HepG2 (cell line): Measurements from ENCODE around the gene AQP10. TPM values are rescaled to one million over a fixed set of nuclear protein-coding genes. Genes with fewer than 3 reads are reported as not detected.

ENCODE experiments used
- GTF2F1 ChIP-seq: fragments of 150-350 bp; IDR thresholded peaks from 2 replicates; pipeline ENCODE4 v1.6.1; 2014; ENCODE audit warnings: low read length
- HOXA5 ChIP-seq: sonication (generic); formaldehyde crosslinking; IDR thresholded peaks from 2 replicates; pipeline ENCODE4 v1.4.0; 2020; ENCODE audit warnings: missing genetic modification reagents
- MATR3 ChIP-seq: sonication (generic); formaldehyde crosslinking; IDR thresholded peaks from 2 replicates; pipeline ENCODE4 v1.4.0; 2020; ENCODE audit warnings: missing genetic modification reagents
- MZF1 ChIP-seq: sonication (generic); formaldehyde crosslinking; IDR thresholded peaks from 2 replicates; pipeline ENCODE4 v1.8.1; 2023; ENCODE audit warnings: mild to moderate bottlenecking, missing genetic modification reagents, borderline replicate concordance
- NFE2 ChIP-seq: sonication (generic); formaldehyde crosslinking; IDR thresholded peaks from 2 replicates; pipeline ENCODE4 v1.4.0; 2020; ENCODE audit warnings: missing genetic modification reagents
- REL ChIP-seq: sonication (generic); formaldehyde crosslinking; conservative IDR thresholded peaks from 2 replicates; pipeline ENCODE4 v1.8.0; 2022; ENCODE audit warnings: mild to moderate bottlenecking, missing genetic modification reagents, moderate library complexity
- ZNF263 ChIP-seq: sonication (generic); formaldehyde crosslinking; IDR thresholded peaks from 2 replicates; pipeline ENCODE4 v1.4.0; 2020; ENCODE audit warnings: missing genetic modification reagents
- ZNF264 ChIP-seq: sonication (generic); formaldehyde crosslinking; IDR thresholded peaks from 2 replicates; pipeline ENCODE4 v1.4.0; 2020; ENCODE audit warnings: missing genetic modification reagents
- ZNF556 ChIP-seq: sonication (generic); formaldehyde crosslinking; IDR thresholded peaks from 2 replicates; pipeline ENCODE4 v1.4.0; 2020; ENCODE audit warnings: mild to moderate bottlenecking, missing genetic modification reagents, borderline replicate concordance
- ZNF660 ChIP-seq: sonication (generic); formaldehyde crosslinking; IDR thresholded peaks from 2 replicates; pipeline ENCODE4 v1.5.1; 2020; ENCODE audit warnings: mild to moderate bottlenecking, low read depth, missing genetic modification reagents, borderline replicate concordance
- polyA plus RNA-seq, 8 experiments: library from polyadenylated mRNA; depleted of rRNA in 3 of 8; stranded (reverse) in 7 of 8; unstranded in 1 of 8; fragments of >200 nt; fragmentation: Illumina TruSeq in 4 of 8; extraction: Trizol in 4 of 8; gene quantifications; 2 replicates each; pipeline versions ENCODE4 v1.2.1 to v1.2.3, GENCODE V29; 2011 to 2016; ENCODE audit warnings: low read depth in 4 of 8, missing spikeins in 1 of 8, mixed read lengths in 1 of 8; ENCODE audit not compliant: insufficient read depth in 1 of 8
- total RNA-seq, 5 experiments: library from RNA; depleted of rRNA; stranded (reverse); fragments of >200 nt; fragmentation: Illumina TruSeq; extraction: Trizol; gene quantifications; 2 replicates each; pipeline ENCODE4 v1.2.3, GENCODE V29; 2016; ENCODE audit warnings: low read depth in 1 of 5
- TF ChIP-seq, protein P1 (sequence below): IDR thresholded peaks from 2 replicates; pipeline ENCODE4 v1.6.1; 2016; ENCODE audit warnings: mild to moderate bottlenecking
- TF ChIP-seq, protein P2 (sequence below): sonication (generic); formaldehyde crosslinking; IDR thresholded peaks from 2 replicates; pipeline ENCODE4 v1.5.0; 2020; ENCODE audit warnings: missing genetic modification reagents
- TF ChIP-seq, protein P3 (sequence below): sonication (generic); formaldehyde crosslinking; IDR thresholded peaks from 2 replicates; pipeline ENCODE4 v1.4.0; 2020; ENCODE audit warnings: missing genetic modification reagents
- TF ChIP-seq, protein P4 (sequence below): sonication (generic); formaldehyde crosslinking; conservative IDR thresholded peaks from 2 replicates; pipeline ENCODE4 v1.4.0; 2020; ENCODE audit warnings: missing genetic modification reagents
- TF ChIP-seq, protein P5 (sequence below): sonication (generic); formaldehyde crosslinking; IDR thresholded peaks from 2 replicates; pipeline ENCODE4 v1.4.0; 2020; ENCODE audit warnings: mild to moderate bottlenecking, missing genetic modification reagents, borderline replicate concordance
- TF ChIP-seq, protein P6 (sequence below): sonication (generic); formaldehyde crosslinking; IDR thresholded peaks from 2 replicates; pipeline ENCODE4 v1.5.1; 2020; ENCODE audit warnings: missing genetic modification reagents, mild to moderate bottlenecking, borderline replicate concordance

AQP10 gene
- total and polyA plus RNA-seq, 2 of the 13 experiments (the other 11 are each of a cell fraction or from before 2014, with no cell fraction given) = 0.30 TPM; not detected in 1

DNA sequence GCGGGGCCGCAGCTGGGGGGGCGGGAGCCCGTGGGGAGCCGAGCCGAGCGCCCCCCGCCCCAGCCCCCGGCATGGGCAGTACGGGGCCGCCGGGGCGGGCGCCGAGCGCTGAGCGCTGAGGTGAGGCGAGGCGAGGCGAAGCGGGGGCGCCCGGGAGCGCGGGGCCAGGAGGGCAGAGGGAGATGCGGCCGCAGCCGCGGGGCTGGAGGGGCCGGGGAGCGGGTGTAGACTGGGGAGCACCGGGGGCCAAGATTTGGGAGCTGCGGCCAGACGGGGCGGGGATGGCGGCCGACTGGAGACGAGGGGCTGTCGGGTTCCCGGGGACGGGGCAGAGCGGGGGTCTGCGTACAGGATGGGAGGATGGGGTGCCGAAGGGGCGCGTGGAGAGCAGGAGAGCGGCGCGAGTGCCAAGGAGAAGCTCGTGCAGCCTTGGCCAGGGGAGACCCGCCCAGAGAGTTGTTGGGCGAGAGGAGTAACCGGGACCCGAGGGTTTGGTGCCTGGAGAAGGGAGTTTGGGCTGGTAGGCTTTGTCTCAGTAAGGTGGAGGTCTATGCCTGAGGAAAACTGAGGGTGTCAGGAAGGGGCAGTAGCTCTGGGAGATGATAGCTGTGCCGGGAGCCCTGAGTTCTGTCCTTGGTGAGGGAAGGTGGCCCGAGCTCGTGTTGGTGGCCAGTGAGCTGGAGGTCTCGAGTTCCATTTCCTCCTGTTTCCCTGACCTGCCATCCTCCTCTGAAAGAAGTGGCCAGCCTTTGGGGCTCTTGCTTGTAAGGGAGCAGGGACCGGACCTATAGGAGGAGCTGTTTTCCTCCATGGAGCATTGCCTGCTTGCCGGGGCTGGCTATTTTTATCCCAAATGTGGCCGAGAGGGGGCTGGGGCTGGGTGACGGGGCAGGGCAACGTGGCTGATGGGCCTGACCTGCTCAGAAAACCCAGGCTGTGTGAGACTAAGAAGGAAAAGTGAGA, 5.0 kb downstream of the AQP10 start (continued):
- TF ChIP-seq, protein P1, sequence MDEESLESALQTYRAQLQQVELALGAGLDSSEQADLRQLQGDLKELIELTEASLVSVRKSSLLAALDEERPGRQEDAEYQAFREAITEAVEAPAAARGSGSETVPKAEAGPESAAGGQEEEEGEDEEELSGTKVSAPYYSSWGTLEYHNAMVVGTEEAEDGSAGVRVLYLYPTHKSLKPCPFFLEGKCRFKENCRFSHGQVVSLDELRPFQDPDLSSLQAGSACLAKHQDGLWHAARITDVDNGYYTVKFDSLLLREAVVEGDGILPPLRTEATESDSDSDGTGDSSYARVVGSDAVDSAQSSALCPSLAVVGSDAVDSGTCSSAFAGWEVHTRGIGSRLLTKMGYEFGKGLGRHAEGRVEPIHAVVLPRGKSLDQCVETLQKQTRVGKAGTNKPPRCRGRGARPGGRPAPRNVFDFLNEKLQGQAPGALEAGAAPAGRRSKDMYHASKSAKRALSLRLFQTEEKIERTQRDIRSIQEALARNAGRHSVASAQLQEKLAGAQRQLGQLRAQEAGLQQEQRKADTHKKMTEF = no peak
- TF ChIP-seq, protein P2, sequence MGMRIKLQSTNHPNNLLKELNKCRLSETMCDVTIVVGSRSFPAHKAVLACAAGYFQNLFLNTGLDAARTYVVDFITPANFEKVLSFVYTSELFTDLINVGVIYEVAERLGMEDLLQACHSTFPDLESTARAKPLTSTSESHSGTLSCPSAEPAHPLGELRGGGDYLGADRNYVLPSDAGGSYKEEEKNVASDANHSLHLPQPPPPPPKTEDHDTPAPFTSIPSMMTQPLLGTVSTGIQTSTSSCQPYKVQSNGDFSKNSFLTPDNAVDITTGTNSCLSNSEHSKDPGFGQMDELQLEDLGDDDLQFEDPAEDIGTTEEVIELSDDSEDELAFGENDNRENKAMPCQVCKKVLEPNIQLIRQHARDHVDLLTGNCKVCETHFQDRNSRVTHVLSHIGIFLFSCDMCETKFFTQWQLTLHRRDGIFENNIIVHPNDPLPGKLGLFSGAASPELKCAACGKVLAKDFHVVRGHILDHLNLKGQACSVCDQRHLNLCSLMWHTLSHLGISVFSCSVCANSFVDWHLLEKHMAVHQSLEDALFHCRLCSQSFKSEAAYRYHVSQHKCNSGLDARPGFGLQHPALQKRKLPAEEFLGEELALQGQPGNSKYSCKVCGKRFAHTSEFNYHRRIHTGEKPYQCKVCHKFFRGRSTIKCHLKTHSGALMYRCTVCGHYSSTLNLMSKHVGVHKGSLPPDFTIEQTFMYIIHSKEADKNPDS (CRISPR knock-in tag) = no peak
- peak; percentile 6; the same call in 1 of the 2 replicates for TF ChIP-seq ZNF263
- TF ChIP-seq NFE2 (CRISPR knock-in tag) = no peak
- TF ChIP-seq ZNF660 (CRISPR knock-in tag) = no peak
- no peak for TF ChIP-seq GTF2F1
- TF ChIP-seq ZNF264 (CRISPR knock-in tag) = no peak
- TF ChIP-seq, protein P3, sequence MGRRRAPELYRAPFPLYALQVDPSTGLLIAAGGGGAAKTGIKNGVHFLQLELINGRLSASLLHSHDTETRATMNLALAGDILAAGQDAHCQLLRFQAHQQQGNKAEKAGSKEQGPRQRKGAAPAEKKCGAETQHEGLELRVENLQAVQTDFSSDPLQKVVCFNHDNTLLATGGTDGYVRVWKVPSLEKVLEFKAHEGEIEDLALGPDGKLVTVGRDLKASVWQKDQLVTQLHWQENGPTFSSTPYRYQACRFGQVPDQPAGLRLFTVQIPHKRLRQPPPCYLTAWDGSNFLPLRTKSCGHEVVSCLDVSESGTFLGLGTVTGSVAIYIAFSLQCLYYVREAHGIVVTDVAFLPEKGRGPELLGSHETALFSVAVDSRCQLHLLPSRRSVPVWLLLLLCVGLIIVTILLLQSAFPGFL = no peak
- no peak for TF ChIP-seq MZF1 (CRISPR knock-in tag)
- TF ChIP-seq ZNF556 = no peak
- TF ChIP-seq, protein P4, sequence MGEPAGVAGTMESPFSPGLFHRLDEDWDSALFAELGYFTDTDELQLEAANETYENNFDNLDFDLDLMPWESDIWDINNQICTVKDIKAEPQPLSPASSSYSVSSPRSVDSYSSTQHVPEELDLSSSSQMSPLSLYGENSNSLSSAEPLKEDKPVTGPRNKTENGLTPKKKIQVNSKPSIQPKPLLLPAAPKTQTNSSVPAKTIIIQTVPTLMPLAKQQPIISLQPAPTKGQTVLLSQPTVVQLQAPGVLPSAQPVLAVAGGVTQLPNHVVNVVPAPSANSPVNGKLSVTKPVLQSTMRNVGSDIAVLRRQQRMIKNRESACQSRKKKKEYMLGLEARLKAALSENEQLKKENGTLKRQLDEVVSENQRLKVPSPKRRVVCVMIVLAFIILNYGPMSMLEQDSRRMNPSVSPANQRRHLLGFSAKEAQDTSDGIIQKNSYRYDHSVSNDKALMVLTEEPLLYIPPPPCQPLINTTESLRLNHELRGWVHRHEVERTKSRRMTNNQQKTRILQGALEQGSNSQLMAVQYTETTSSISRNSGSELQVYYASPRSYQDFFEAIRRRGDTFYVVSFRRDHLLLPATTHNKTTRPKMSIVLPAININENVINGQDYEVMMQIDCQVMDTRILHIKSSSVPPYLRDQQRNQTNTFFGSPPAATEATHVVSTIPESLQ (CRISPR knock-in tag) = no peak
- TF ChIP-seq, protein P5, sequence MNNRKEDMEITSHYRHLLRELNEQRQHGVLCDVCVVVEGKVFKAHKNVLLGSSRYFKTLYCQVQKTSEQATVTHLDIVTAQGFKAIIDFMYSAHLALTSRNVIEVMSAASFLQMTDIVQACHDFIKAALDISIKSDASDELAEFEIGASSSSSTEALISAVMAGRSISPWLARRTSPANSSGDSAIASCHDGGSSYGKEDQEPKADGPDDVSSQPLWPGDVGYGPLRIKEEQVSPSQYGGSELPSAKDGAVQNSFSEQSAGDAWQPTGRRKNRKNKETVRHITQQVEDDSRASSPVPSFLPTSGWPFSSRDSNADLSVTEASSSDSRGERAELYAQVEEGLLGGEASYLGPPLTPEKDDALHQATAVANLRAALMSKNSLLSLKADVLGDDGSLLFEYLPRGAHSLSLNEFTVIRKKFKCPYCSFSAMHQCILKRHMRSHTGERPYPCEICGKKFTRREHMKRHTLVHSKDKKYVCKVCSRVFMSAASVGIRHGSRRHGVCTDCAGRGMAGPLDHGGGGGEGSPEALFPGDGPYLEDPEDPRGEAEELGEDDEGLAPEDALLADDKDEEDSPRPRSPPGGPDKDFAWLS = no peak
- TF ChIP-seq MATR3 (CRISPR knock-in tag) = no peak
- no peak for TF ChIP-seq HOXA5 (CRISPR knock-in tag)
- TF ChIP-seq, protein P6, sequence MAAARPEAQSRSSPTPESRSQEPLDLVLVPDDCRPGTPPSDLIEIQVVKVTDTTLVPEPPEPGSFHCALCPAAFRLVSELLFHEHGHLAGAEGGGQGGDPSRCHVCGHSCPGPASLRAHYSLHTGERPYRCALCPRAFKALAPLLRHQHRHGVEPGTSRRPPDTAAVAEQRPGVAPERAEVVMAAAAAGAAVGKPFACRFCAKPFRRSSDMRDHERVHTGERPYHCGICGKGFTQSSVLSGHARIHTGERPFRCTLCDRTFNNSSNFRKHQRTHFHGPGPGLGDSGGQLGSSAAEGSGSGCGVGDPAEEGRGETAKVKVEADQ (CRISPR knock-in tag) = no peak
- no peak for TF ChIP-seq REL
